GM12864 (cell line): ENCODE measurements around the gene KCNMA1.

ENCODE experiments used
- DNase-seq: peaks from one replicate; pipeline ENCODE4 v3.0.0-alpha.2; 2011; ENCODE audit warnings: low read depth
- H3K4me3 ChIP-seq: 2 replicates; pipeline ENCODE4 v1.5.1; 2011; ENCODE audit warnings: mild to moderate bottlenecking, low read depth, low read length, control low read depth
- CTCF ChIP-seq: IDR thresholded peaks from 2 replicates; pipeline ENCODE4 v1.5.1; 2011; ENCODE audit warnings: low read depth, mild to moderate bottlenecking, moderate library complexity, low read length, control low read depth, inconsistent platforms; ENCODE audit errors: missing control alignments

The KCNMA1 gene

GRCh38 chr10:77081481-77081891, 556.1 kb downstream of the KCNMA1 start:
- no peak overlapping the region for H3K4me3 ChIP-seq
- DNase-seq = no peak
- TF ChIP-seq CTCF = no peak

- TF ChIP-seq CTCF = no peak
- no peak overlapping the region for H3K4me3 ChIP-seq
- no peak for DNase-seq
Measured at GRCh38 chr10:77080361-77081027, 557.1 kb downstream of the KCNMA1 start.

GRCh38 chr10:77079592-77080300, 557.9 kb downstream of the KCNMA1 start:
- no peak overlapping the region for H3K4me3 ChIP-seq
- no peak for DNase-seq
- no peak for TF ChIP-seq CTCF

- no peak for TF ChIP-seq CTCF
- no peak for DNase-seq
- H3K4me3 ChIP-seq = no peak overlapping the region
Measured at GRCh38 chr10:77077316-77077945, 560.2 kb downstream of the KCNMA1 start.

- no peak overlapping the region for H3K4me3 ChIP-seq
- no peak for TF ChIP-seq CTCF
- no peak for DNase-seq
Measured at GRCh38 chr10:77075926-77076325, 561.7 kb downstream of the KCNMA1 start.

GRCh38 chr10:77074104-77074624, 563.4 kb downstream of the KCNMA1 start:
- no peak for TF ChIP-seq CTCF
- no peak for DNase-seq

More at GRCh38 chr10:77074104-77074624, 563.4 kb downstream of the KCNMA1 start:
- no peak overlapping the region for H3K4me3 ChIP-seq
